Thyroid gland (tissue), 4 donors: ENCODE data around the gene FAM229B. TPM values are rescaled to one million over a fixed set of nuclear protein-coding genes. Genes with fewer than 3 reads are reported as not detected.

ENCODE experiments used
- DNase-seq, 2 donors: peaks; one replicate each; pipeline ENCODE4 v3.0.0-alpha.2; 2019
- H3K27ac ChIP-seq, 3 donors: fragments of 200-600 bp; sonication (generic); 1 replicate in 2 of 3; 2 replicates in 1 of 3; pipeline ENCODE4 v1.5.1; 2016 to 2019; ENCODE audit warnings: mild to moderate bottlenecking in 1 of 3, moderate library complexity in 1 of 3
- H3K27me3 ChIP-seq: fragments of 200-600 bp; sonication (generic); one replicate; pipeline ENCODE4 v1.5.1; 2019
- H3K36me3 ChIP-seq, 2 donors: fragments of 200-600 bp; sonication (generic); one replicate each; pipeline ENCODE4 v1.5.1; 2016 to 2019
- H3K4me1 ChIP-seq, 2 donors: fragments of 200-600 bp; sonication (generic); one replicate each; pipeline ENCODE4 v1.5.1; 2017 to 2019
- H3K4me3 ChIP-seq, 3 donors: fragments of 200-600 bp; sonication (generic); replicated peaks in 1 of 3; 1 replicate in 2 of 3; 2 replicates in 1 of 3; pipeline ENCODE4 v1.5.1; 2016; ENCODE audit warnings: mild to moderate bottlenecking in 1 of 3
- H3K9me3 ChIP-seq: fragments of 200-600 bp; sonication (generic); one replicate; pipeline ENCODE4 v1.5.1; 2017
- CTCF ChIP-seq, 6 experiments: fragments of 200-600 bp in 3 of 6; fragments of 450-650 bp in 3 of 6; sonication (generic) in 3 of 6; IDR thresholded peaks; one replicate each; pipeline ENCODE4 v1.5.1; 2016 to 2019; ENCODE audit warnings: antibody characterized with exemption in 6 of 6, mild to moderate bottlenecking in 2 of 6, inconsistent platforms in 1 of 6, moderate library complexity in 1 of 6
- POLR2A ChIP-seq, 2 donors: fragments of 450-650 bp; IDR thresholded peaks; one replicate each; pipeline ENCODE4 v1.6.1; 2017; ENCODE audit warnings: antibody characterized with exemption in 2 of 2, mild to moderate bottlenecking in 2 of 2, moderate library complexity in 1 of 2
- WGBS, 2 donors: methylation state at CpG; one replicate each; pipeline ENCODE4 v1.1.5; 2017; 5-methylcytosine and 5-hydroxymethylcytosine counted together
- intact Hi-C: fragments of 100-400 bp; cut with DNase I; formaldehyde crosslinking; loops from one replicate; pipeline ENCODE4 v1.15.1; 2023
- total RNA-seq, 4 donors: library from RNA; depleted of rRNA; stranded (reverse); fragments of >200 nt; gene quantifications; one replicate each; pipeline ENCODE4 v1.2.3, GENCODE V29; 2016

The FAM229B gene
- total RNA-seq, 4 donors from 2014 or later: 8.3 to 29.2 (median 13.9) TPM

DNA sequence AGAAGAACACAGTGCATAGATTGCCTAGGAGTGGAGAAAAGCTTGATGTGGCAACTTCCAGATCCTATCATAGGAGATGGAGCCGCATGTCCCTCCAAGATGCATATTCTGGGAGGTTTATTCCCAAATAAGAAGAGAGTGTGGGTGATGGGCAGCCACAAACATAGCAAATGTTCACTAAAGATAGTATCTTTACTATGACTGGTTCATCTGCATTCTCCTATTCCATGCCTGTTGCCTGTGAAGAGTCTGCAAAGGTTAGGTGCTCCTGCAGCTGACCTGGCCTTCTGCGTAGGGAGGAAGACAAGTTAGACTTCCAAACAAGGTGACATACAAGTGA lies 48.0 kb upstream of the FAM229B start:
- H3K4me3 ChIP-seq: no peak overlapping the region
- H3K9me3 ChIP-seq: no peaks in the 10 kb centered on the region
- H3K4me1 ChIP-seq: peaks cover 4 to 8% of the 10 kb centered on the region in 2 donors
- intact Hi-C loops: no loop called here
- no peak for DNase-seq
- TF ChIP-seq POLR2A (IDR thresholded peaks at IDR 0.05): no peak
- TF ChIP-seq CTCF (IDR thresholded peaks at IDR 0.05): no peak
- H3K27ac ChIP-seq: peak overlapping the region in 1 of 3 donors; percentile 80
- H3K36me3 ChIP-seq: no peaks in the 10 kb centered on the region
- H3K27me3 ChIP-seq: no peaks in the 10 kb centered on the region
- WGBS, 2 donors: 50 to 81% methylated on average over 2 of the region's 2 CpGs

DNA sequence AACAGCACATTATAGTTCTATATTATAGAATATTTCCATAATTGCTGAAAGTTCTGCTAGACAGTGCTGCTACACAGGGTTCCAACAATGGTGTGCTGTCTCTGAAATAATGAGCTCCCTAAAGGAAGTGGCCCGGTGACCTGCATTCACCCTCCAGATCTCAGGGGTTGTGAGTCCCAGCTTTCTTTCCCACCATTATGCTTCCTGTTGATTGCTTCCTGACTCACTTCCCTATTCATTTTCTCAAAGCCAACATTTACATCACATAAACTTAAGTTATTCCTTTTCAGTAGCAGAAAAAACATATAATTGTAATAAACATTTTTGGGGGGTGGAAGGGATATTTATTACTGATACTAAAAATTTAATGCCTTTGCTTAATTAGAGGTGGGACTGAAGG lies 46.4 kb upstream of the FAM229B start:
- no peak overlapping the region for H3K4me3 ChIP-seq
- no peak overlapping the region for H3K27ac ChIP-seq
- no peaks in the 10 kb centered on the region for H3K36me3 ChIP-seq
- 63 to 65% methylated on average over 1 of the region's 1 CpG for WGBS, 2 donors
- intact Hi-C loops: loop anchor here (5.0 to 10.0 kb wide), 3 partner anchors 39 to 776 kb away; no protein-coding TSS in a partner anchor
- no peaks in the 10 kb centered on the region for H3K9me3 ChIP-seq
- no peak for TF ChIP-seq CTCF (IDR thresholded peaks at IDR 0.05)
- no peaks in the 10 kb centered on the region for H3K27me3 ChIP-seq
- no peak for DNase-seq
- peaks cover 4 to 8% of the 10 kb centered on the region in 2 donors for H3K4me1 ChIP-seq

DNA sequence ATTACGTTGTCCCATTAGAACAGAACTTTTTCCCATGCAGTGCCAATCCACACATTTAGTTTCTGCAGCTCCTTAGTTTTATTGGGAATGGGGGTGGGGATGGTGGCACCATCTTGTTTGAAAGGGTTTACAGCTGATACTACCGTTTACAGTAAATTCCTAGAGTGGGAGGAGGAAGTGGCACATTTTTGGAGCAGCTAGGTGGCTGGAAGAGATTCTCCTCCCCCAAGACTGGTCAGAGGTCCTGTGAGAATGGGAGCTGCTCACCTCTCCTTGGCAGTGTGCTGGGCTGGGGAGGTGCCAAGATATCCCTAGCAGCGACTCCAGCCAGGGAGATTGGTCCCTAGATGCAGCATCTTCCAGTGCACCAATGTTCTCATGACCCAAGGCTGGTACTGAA lies 45.9 kb upstream of the FAM229B start:
- Histone ChIP-seq H3K36me3 (no peaks in the 10 kb centered on the region), H3K9me3 (no peaks in the 10 kb centered on the region), H3K4me1 (peaks cover 4 to 8% of the 10 kb centered on the region in 2 donors), H3K27me3 (no peaks in the 10 kb centered on the region), H3K27ac (no peak overlapping the region), H3K4me3 (no peak overlapping the region)
- WGBS, 2 donors: 54 to 75% methylated on average over 3 of the region's 3 CpGs
- TF ChIP-seq CTCF (IDR thresholded peaks at IDR 0.05) (no peak), POLR2A (IDR thresholded peaks at IDR 0.05) (no peak)
- no peak for DNase-seq
- intact Hi-C loops: loop anchor here (5.0 to 10.0 kb wide), 3 partner anchors 39 to 777 kb away; no protein-coding TSS in a partner anchor

GRCh38 chr6:112043032-112044007 lies 44.1 kb upstream of the FAM229B start:
- Histone ChIP-seq H3K27ac (peak overlapping the region; percentile 28 to 71 (median 62)), H3K4me3 (peak overlapping the region; percentile 1 to 40 (median 14)), H3K27me3 (no peaks in the 10 kb centered on the region), H3K9me3 (no peaks in the 10 kb centered on the region), H3K36me3 (no peaks in the 10 kb centered on the region), H3K4me1 (peaks cover 2 to 4% of the 10 kb centered on the region in 2 donors)
- intact Hi-C loops: loop anchor here (5.0 to 10.0 kb wide), 3 partner anchors 41 to 779 kb away; no protein-coding TSS in a partner anchor
- peak; percentile 79 to 84 for DNase-seq
- WGBS, 2 donors: 0 to 1% methylated on average over 36 of the region's 36 CpGs
- TF ChIP-seq CTCF (IDR thresholded peaks at IDR 0.05): peak; percentile 89 to 96 (median 92)
- peak in 1 of 2 donors; percentile 25 for TF ChIP-seq POLR2A (IDR thresholded peaks at IDR 0.05)

DNA sequence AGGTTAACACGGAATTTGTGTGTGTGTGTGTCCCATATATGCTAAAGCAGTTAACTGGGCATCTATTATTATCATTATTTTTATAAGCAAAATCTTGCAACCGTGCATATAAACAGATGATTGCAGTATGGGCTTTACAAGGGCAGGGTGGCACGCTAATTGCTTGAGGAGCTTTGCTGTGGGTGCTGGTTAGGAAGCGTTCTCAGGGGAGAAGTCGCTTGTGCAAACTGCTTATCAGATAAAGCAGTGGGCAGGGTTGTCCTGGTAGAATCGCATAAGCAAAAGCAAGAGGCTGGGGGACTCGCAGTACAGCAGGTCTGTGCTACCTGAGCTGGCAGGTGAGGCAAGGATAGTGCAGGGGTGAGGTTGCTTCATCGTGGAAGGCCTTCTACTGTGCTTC lies 43.2 kb upstream of the FAM229B start:
- 65% methylated on average over 8 of the region's 8 CpGs for WGBS, 2 donors
- Histone ChIP-seq H3K4me1 (peaks cover 0 to 4% of the 10 kb centered on the region in 2 donors), H3K4me3 (no peak overlapping the region), H3K9me3 (no peaks in the 10 kb centered on the region), H3K36me3 (no peaks in the 10 kb centered on the region), H3K27me3 (no peaks in the 10 kb centered on the region), H3K27ac (no peak overlapping the region)
- no peak for DNase-seq
- TF ChIP-seq CTCF (IDR thresholded peaks at IDR 0.05) (no peak), POLR2A (IDR thresholded peaks at IDR 0.05) (no peak)
- intact Hi-C loops: loop anchor here (5.0 to 10.0 kb wide), 3 partner anchors 42 to 779 kb away; no protein-coding TSS in a partner anchor
